NCI-H1417 treated with DMSO at 0.1 percent for 48 hours (cell line): ENCODE data around the gene RASA4B.
"Not testable (repeated sequence)": the region's sequence is repeated elsewhere in the genome, so short reads cannot be mapped to it uniquely, and the experiment has no call there.

Experiments
- DNase-seq: peaks from one replicate; lab custom pipeline; 2025; lab: John Stamatoyannopoulos, UW

RASA4B gene

GRCh38 chr7:102473271-102473991 is 44.1 kb downstream of the RASA4B start:
- DNase-seq = no peak

GRCh38 chr7:102472126-102473041 is 45.2 kb downstream of the RASA4B start:
- DNase-seq = no peak

- DNase-seq = no peak
Measured at GRCh38 chr7:102471791-102472125, 45.8 kb downstream of the RASA4B start.

GRCh38 chr7:102469972-102470825 is 47.4 kb downstream of the RASA4B start:
- DNase-seq = no peak

GRCh38 chr7:102469351-102469971 is 48.1 kb downstream of the RASA4B start:
- no peak for DNase-seq

GRCh38 chr7:102468478-102469350 is 48.9 kb downstream of the RASA4B start:
- no peak for DNase-seq

- DNase-seq = no peak
Measured at GRCh38 chr7:102467581-102468477, 49.7 kb downstream of the RASA4B start.

GRCh38 chr7:102466097-102466496 is 51.5 kb downstream of the RASA4B start:
- no peak for DNase-seq

- DNase-seq = peak; percentile 76
Measured at GRCh38 chr7:102464577-102465280, 52.8 kb downstream of the RASA4B start, which contains the start of the genes ALKBH4 and LRWD1. TSS of gene ALKBH4 (minus strand) at chr7:102464863. CDS start at chr7:102464836, 27 bp downstream. TSS of gene LRWD1 (plus strand) at chr7:102464984. CDS start at chr7:102465081, 97 bp downstream.

- no peak for DNase-seq
Measured at GRCh38 chr7:102463841-102464576, 53.6 kb downstream of the RASA4B start.

- no peak for DNase-seq
Measured at GRCh38 chr7:102460467-102460866, 57.1 kb downstream of the RASA4B start.

- no peak for DNase-seq
Measured at GRCh38 chr7:102459221-102459844, 58.2 kb downstream of the RASA4B start.

GRCh38 chr7:102457352-102457924 is 60.1 kb downstream of the RASA4B start:
- no peak for DNase-seq

GRCh38 chr7:102456327-102456726 is 61.2 kb downstream of the RASA4B start:
- DNase-seq = no peak

GRCh38 chr7:102455596-102455995 is 62.0 kb downstream of the RASA4B start:
- DNase-seq = no peak

- DNase-seq = not testable (repeated sequence)
Measured at GRCh38 chr7:102454932-102455331, 62.6 kb downstream of the RASA4B start.

- no peak for DNase-seq
Measured at GRCh38 chr7:102454468-102454867, 63.1 kb downstream of the RASA4B start.
